ENCODE measurements around the gene PLOD1.

The PLOD1 gene

DNA sequence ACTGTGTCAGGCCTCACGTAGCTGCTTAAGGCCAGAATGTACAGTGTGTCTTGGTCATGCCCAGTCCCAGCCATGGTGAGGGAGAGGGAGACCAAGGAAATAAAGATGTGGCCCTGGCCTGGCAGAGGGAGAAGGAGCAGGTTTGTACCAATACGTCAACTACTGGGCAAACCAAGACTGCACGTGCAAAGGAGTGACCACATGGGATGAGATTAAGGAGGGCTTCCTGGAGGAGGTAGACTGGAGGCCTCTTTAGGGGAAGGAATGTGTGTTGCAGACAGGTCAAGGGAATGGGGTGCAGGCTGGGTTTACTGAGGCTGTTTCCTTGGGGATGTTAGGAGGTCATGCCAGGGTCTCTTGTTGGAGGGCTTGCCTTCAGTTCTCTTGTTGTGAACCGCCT is 7.8 kb downstream of the PLOD1 start:
- no peak for DNase-seq

- no peak for DNase-seq
These were observed 9.1 kb downstream of the PLOD1 start for GRCh38 chr1:11943619-11944018.

DNA sequence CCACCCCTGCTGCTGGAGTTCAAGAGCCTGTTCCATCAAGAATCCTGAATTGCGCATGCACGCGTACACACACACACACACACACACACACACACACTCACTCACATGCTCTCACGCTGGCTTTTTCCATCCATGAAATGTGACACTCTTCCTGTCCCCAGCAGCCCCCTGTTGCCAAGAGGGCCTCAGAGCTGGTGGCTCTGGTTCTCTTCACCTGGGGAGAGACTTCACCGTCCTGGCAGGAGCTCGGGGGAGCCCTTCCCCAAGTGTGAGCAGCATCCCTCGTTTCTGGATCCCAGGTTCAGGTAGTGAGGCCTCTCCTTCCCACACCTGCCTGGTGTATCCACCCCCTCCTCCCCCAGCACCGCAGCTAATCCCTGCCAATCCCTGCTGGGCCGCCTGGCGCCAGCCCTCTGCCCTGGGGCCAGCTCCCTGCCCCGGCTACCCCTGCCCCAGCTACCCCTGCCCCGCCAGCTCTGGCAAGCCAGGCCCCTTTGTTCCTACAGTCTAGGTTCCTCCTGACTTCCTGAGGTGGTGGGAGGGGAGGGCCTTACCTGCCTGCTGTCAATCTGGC is 9.9 kb downstream of the PLOD1 start:
- peak; percentile 42 for DNase-seq

DNA sequence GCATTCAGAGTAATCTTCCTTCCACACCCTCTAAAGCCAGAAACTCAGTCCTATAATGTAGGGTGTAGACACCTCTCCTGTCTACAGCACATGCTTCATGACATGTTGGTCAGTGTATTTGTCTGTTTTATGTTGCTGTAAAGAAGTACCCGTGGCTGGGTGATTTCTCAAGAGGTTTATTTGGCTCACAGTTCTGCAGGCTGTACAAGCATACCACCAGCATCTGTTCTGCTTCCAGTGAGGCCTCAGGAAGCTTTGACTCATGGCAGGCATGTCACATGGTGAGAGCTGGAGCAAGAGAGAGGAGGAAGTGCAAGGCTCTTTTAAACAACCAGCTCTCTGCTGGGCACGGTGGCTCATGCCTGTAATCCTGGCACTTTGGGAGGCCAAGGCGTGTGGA is 12.1 kb downstream of the PLOD1 start:
- no peak for DNase-seq

DNA sequence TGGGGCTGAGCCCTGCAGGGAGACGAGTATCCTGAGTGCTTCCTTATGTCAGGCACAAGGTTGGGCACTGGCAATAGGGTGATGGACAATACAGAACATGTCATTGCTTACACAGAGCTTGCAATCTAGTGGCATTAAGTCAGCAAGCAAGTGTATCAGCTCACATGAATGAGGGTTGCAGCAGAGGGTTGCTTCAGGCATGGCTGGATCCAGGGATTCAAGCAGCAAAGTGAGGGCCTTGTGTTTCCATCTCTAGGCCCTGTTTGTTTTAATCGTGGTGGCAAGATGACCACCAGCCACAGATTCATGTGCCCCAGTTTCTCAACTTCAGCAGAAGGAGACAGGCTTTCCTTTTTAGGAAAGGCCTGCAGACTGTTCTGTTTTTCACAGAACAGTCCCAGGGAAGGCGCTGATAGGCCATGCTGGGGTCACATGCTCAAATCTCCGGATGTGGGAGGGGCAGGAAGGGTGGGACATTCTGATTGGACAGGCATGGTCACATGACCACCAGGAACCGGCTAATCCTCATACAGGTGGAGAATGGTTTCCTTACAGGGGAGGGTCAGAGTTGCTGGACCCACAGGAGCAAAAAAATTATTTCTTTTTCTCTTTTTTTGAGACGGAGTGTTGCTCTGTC is 14.4 kb downstream of the PLOD1 start:
- no peak for DNase-seq

GRCh38 chr1:11951901-11952300 is 17.4 kb downstream of the PLOD1 start:
- no peak for DNase-seq

- DNase-seq, result no peak
These were observed 18.1 kb downstream of the PLOD1 start for GRCh38 chr1:11952455-11953109.

DNA sequence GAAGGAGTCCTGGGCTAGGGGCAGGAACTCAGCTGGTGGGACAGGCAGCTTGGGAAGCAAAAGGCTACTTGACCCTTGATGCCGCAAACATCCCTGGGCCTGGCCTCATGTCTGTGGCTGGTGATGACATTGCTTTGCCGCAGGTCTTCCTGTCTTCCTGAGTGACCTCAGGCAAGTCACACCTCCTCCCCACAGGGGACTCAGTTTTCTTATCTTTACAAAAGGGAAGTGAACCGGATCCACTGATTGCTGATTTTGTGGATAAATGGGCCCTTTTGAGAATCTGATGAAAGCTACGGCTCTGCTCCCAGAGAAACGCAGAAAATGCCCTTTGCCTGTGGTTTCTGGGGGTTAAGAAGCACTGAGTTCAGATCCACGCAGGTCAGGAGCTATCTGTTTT is 20.7 kb downstream of the PLOD1 start:
- DNase-seq, result no peak

DNA sequence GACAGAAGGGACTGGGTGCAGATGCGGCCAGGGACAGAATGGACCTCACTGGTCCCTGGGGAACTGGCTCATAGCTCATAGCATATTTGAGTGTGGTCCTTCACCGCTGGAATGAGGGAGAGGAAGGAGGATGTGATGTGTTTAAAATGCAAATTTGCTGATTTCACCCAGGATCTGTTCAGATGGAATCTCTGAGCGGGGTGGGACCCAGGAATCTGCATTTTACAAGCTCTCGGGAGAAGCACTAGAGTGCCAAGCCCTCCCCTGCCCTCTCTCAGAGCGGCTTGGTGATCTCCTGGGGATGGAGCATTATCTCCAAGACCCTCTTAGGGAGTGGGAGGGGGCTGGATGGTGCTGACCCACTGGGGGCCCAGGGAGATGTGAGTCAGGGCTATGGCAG is 22.9 kb downstream of the PLOD1 start:
- DNase-seq, result no peak

DNA sequence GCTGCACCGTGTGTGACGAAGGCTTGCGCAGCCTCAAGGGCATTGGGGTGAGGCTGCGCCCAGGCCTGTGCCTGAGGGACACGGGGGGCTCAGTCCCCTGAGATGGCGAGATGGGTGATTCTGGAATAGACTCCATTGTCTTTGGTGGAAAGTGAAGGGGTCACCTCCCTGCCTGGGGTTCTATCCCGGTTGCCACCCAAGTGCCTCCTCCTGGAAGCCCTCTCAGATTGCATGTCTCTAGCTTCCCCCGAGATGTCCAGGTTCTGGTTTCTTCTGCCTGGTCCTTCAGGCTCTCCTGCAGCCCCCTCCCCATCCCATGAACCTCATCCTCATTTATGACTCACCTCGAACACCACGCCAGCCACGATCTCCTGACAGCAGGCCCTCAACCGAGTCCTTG is 23.4 kb downstream of the PLOD1 start:
- DNase-seq, result no peak

DNA sequence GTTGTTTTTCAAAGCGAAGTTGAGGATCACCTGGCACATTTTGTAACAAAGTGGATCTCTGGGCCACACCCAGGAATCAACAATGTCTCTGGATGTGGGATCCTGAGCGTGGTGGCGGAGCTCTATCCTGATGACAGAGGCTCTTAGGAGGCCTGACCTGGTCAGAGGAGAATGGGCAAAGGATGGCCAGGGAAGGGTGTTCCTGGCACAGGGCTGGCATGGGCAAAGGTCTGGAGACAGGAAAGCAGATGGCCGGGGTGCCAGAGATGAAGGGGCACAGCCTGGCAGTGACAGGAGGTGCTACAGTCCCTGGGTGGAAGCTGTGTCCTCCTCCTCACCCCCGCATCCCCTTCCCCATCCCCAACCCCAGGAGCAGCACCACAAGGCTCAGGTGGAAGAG is 25.8 kb downstream of the PLOD1 start:
- DNase-seq, result no peak

DNA sequence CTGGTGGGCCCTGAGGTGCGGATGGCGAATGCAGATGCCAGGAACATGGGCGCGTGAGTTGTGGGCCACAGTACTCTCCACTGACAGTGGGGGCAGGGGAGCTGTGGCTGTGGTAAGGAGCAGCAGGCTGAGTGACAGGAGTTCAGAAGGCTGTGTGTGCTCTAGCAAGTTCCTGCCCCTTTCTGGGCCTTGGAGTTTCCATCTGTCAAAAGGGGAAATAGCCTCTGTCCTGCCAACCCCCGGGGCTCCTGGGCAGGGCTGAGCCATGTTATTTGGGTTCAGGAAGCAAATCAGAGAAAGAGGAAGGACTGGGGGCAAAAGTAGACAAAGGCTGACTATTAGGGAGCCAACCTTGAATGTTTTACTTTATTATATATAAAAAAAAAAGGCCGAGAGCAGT is 26.2 kb downstream of the PLOD1 start:
- DNase-seq, result no peak

- no peak for DNase-seq
These were observed 26.7 kb downstream of the PLOD1 start for GRCh38 chr1:11961230-11961629.

DNA sequence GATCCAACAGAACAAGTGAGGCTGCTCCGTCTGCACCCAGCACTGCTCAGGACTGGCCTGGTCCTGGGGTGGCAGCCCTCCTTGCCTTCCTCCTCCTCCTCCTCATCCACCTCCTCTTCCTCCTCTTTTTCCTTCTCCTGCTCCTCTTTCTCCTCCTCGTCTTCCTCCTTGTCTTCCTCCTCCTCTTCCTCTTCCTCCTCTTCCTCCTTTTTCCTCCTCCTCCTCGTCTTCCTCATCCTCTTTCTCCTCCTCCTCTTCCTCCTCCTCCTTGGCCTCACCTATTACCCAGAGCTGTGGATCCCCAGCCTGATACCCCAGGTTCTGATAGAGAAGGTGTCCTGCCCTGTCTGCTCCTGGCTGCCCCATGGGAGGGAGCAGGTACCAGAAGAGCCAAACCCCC is 29.1 kb downstream of the PLOD1 start:
- no peak for DNase-seq

DNA sequence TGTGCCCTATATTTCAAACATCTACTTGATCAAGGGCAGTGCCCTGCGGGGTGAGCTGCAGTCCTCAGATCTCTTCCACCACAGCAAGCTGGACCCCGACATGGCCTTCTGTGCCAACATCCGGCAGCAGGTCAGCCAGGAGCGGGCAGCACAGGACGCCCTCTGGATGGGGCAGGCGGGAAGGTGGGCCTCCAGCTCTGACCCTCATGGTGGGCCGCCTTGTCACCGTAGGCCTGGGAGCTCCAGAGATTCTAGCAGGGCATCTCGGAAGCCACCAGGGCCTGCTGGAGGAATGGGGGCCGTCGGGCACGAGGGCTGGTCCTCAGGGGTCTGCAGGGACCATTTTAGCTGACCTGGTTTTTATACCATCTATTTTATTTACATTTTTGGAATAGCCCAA is 30.1 kb downstream of the PLOD1 start:
- no peak for DNase-seq

- peak; percentile 20 for DNase-seq
These were observed 32.6 kb downstream of the PLOD1 start for GRCh38 chr1:11967028-11967547.

GRCh38 chr1:11970441-11971185 is 36.1 kb downstream of the PLOD1 start:
- DNase-seq, result no peak

DNA sequence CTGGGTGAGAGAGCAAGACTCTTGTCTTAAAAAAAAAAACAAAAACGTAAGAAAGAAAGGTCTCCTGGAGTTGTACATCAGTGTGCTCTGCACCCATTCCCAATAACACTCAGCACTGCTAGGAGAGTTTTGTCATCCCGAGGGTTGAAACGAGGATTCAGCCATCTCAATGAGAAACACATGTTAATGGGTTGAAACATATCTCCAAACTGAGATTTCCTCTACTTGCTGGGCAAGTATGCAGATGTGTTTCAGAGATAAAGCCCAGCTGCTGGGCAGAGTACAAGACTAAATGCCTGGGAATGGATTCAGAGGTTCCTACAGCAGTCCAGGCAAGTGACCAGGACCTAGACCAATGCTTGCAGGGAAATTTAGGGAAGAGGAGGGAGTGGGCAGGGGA is 43.1 kb downstream of the PLOD1 start:
- peak; percentile 26 for DNase-seq

- DNase-seq, result no peak
These were observed 43.8 kb downstream of the PLOD1 start for GRCh38 chr1:11978301-11978700.

DNA sequence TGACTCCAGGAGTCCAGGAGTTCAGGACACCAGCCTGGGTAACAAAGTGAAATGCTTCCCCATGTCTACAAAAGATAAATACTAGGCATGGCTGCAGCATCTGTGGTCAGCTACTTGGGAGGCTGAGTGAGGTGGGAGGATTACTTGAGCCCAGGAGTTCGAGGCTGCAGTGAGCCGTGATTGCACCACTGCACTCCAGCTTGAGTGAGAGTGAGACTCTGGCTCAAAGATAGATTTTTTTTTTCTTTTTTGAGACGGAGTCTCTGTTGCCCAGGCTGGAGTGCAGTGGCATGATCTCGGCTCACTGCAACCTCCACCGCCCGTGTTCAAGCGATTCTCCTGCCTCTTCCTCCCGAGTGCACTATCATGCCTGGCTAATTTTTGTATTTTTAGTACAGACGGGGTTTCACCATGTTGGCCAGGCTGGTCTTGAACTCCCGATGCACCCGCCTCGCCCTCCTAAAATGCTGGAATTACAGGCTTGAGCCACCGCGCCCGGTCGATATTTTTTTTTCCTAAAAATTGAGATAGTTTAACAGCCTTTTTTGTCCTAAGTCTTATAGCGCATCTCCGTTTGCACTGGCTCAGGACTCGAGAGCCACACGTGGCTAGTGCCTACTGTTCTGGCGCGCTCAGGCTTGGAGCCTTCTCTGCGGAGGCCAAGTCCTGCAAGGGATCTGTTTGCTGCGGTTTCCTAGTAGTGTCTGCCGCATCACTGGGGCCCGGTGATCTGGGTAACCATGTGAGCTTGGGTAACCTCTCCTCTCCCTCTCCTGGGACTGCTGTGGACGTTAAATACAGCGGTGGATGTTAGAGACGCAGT is 44.7 kb downstream of the PLOD1 start:
- DNase-seq, result no peak

- peak; percentile 97 for DNase-seq
These were observed 45.5 kb downstream of the PLOD1 start, which contains the start of gene MFN2 for GRCh38 chr1:11979851-11980675. Gene MFN2 (plus strand): TSS chr1:11980444. CDS start chr1:11989169, 8,725 bp downstream.

DNA sequence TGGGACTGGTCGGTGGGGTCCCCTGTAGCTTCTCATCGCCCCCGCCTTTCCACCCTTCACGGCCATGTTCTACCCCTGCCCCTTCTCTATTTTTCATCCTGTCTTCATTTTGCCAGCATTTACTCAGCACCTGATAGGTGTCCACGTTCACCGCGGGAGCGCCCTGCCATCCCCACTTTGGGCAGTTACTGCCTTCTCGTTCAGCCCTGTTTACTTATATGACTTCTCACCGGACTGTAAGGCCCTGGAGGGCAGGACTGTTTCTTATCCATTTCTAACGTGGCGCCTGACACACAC is 46.1 kb downstream of the PLOD1 start:
- DNase-seq, result no peak
